Neural cell (in vitro differentiated cells): ENCODE measurements around the gene KASH5. TPM values are rescaled to one million over a fixed set of nuclear protein-coding genes. Genes with fewer than 3 reads are reported as not detected.

Experiments used
- H2AFZ ChIP-seq: fragments of 200-600, 300-800 bp; sonication (generic), shearing (Covaris generic); 2 replicates; pipeline ENCODE4 v1.6.0; 2014; ENCODE audit warnings: low read depth, mild to moderate bottlenecking, antibody characterized with exemption, low read length, moderate library complexity
- H3F3A ChIP-seq: fragments of 200-600 bp; shearing (Covaris generic); 2 replicates; pipeline ENCODE4 v1.6.1; 2016; ENCODE audit warnings: mild to moderate bottlenecking, moderate library complexity, mixed read lengths, antibody characterized with exemption, low read length; ENCODE audit not compliant: insufficient read depth, poor library complexity, severe bottlenecking
- H3K27ac ChIP-seq: fragments of 200-600, 300-800 bp; sonication (generic), shearing (Covaris generic); 2 replicates; pipeline ENCODE4 v1.5.1; 2014; ENCODE audit warnings: mild to moderate bottlenecking, low read length, moderate library complexity
- H3K27me3 ChIP-seq: fragments of 300-800, 200-600 bp; sonication (generic), shearing (Covaris generic); 2 replicates; pipeline ENCODE4 v1.6.0; 2014; ENCODE audit warnings: mild to moderate bottlenecking, low read depth, low read length, moderate library complexity; ENCODE audit not compliant: insufficient read depth
- H3K36me3 ChIP-seq: fragments of 300-800, 200-600 bp; sonication (generic), shearing (Covaris generic); 2 replicates; pipeline ENCODE4 v1.5.1; 2014; ENCODE audit warnings: mild to moderate bottlenecking, antibody characterized with exemption, low read length, moderate library complexity; ENCODE audit not compliant: insufficient read depth
- H3K4me2 ChIP-seq: fragments of 300-800, 200-600 bp; sonication (generic), shearing (Covaris generic); 2 replicates; pipeline ENCODE4 v1.6.0; 2014; ENCODE audit warnings: mild to moderate bottlenecking, low read length
- H3K4me3 ChIP-seq: fragments of 300-800, 200-600 bp; sonication (generic), shearing (Covaris generic); 2 replicates; pipeline ENCODE4 v1.5.1; 2014; ENCODE audit warnings: mild to moderate bottlenecking, low read length, moderate library complexity
- H3K79me2 ChIP-seq: fragments of 200-600 bp; shearing (Covaris generic); replicated peaks from 2 replicates; pipeline ENCODE4 v1.6.0; 2014; ENCODE audit warnings: mild to moderate bottlenecking, low read length, moderate library complexity; ENCODE audit not compliant: insufficient read depth
- H3K9ac ChIP-seq: fragments of 300-800, 200-600 bp; sonication (generic), shearing (Covaris generic); 2 replicates; pipeline ENCODE4 v1.6.1; 2016; ENCODE audit warnings: mild to moderate bottlenecking, low read length, mixed read lengths
- H3K9me2 ChIP-seq: fragments of 200-600 bp; shearing (Covaris generic); 2 replicates; pipeline ENCODE4 v1.6.1; 2016; ENCODE audit warnings: mild to moderate bottlenecking, low read length, mixed read lengths; ENCODE audit not compliant: insufficient read depth
- H3K9me3 ChIP-seq: fragments of 200-600, 300-800 bp; sonication (generic), shearing (Covaris generic); 2 replicates; pipeline ENCODE4 v1.6.1; 2016; ENCODE audit warnings: mild to moderate bottlenecking, mixed run types, low read length, moderate library complexity, mixed read lengths
- H4K20me1 ChIP-seq: fragments of 200-600 bp; shearing (Covaris generic); 2 replicates; pipeline ENCODE4 v1.6.1; 2016; ENCODE audit warnings: mild to moderate bottlenecking, mixed run types; ENCODE audit not compliant: insufficient read depth
- CTCF ChIP-seq: fragments of 450-650 bp; IDR thresholded peaks from 2 replicates; pipeline ENCODE4 v1.5.1; 2014; ENCODE audit warnings: antibody characterized with exemption, mild to moderate bottlenecking, moderate library complexity; ENCODE audit not compliant: poor library complexity, severe bottlenecking
- EP300 ChIP-seq: fragments of 450-650 bp; conservative IDR thresholded peaks from 2 replicates; pipeline ENCODE4 v1.6.1; 2014; ENCODE audit warnings: antibody characterized with exemption, mild to moderate bottlenecking, moderate library complexity; ENCODE audit not compliant: poor library complexity, severe bottlenecking
- EZH2 ChIP-seq: fragments of 200-600, 300-800 bp; shearing (Covaris generic), sonication (generic); IDR thresholded peaks from 2 replicates; pipeline ENCODE4 v1.6.1; 2014; ENCODE audit warnings: antibody characterized with exemption, low read length, borderline replicate concordance, mild to moderate bottlenecking; ENCODE audit not compliant: insufficient read depth, poor library complexity, severe bottlenecking
- MXI1 ChIP-seq: fragments of 450-650 bp; conservative IDR thresholded peaks from 2 replicates; pipeline ENCODE4 v1.6.1; 2014; ENCODE audit warnings: antibody characterized with exemption, mild to moderate bottlenecking; ENCODE audit not compliant: poor library complexity, severe bottlenecking
- POLR2AphosphoS5 ChIP-seq: IDR thresholded peaks from 2 replicates; pipeline ENCODE4 v1.6.1; 2012
- RAD21 ChIP-seq: fragments of 450-650 bp; conservative IDR thresholded peaks from 2 replicates; pipeline ENCODE4 v1.6.1; 2014; ENCODE audit warnings: antibody characterized with exemption, mild to moderate bottlenecking, moderate library complexity
- REST ChIP-seq: IDR thresholded peaks from 2 replicates; pipeline ENCODE4 v1.6.1; 2012; ENCODE audit warnings: borderline replicate concordance
- SMC3 ChIP-seq: fragments of 450-650 bp; conservative IDR thresholded peaks from 2 replicates; pipeline ENCODE4 v1.6.1; 2014; ENCODE audit warnings: antibody characterized with exemption, mild to moderate bottlenecking, moderate library complexity; ENCODE audit not compliant: poor library complexity
- TAF1 ChIP-seq: IDR thresholded peaks from 2 replicates; pipeline ENCODE4 v1.6.1; 2012; ENCODE audit warnings: low read depth
- polyA plus RNA-seq: library from polyadenylated mRNA; depleted of rRNA; stranded (reverse); fragments of >200 nt; gene quantifications from 2 replicates; pipeline ENCODE4 v1.2.3, GENCODE V29; 2014

The KASH5 gene
- polyA plus RNA-seq, 1 donor from 2014 or later, result 0.11 TPM

- peaks cover 79% of the 10 kb centered on the region for H3K27me3 ChIP-seq
- no peaks in the 10 kb centered on the region for H3K9me3 ChIP-seq
- H4K20me1 ChIP-seq, result no peaks in the 10 kb centered on the region
- no peak overlapping the region for H3K9ac ChIP-seq
- H3K36me3 ChIP-seq, result no peaks in the 10 kb centered on the region
- no peaks in the 10 kb centered on the region for H3K79me2 ChIP-seq
- no peaks in the 10 kb centered on the region for H3F3A ChIP-seq
- no peak overlapping the region for H2AFZ ChIP-seq
- H3K4me2 ChIP-seq, result no peak overlapping the region
- H3K9me2 ChIP-seq, result no peaks in the 10 kb centered on the region
- no peak overlapping the region for H3K27ac ChIP-seq
- TF ChIP-seq EZH2 (no peak), TAF1 (no peak), EP300 (no peak), CTCF (no peak), REST (no peak), SMC3 (no peak), MXI1 (no peak), RAD21 (no peak), POLR2AphosphoS5 (no peak)
- H3K4me3 ChIP-seq, result no peak overlapping the region
Measured at GRCh38 chr19:49438261-49438660, 50.2 kb downstream of the KASH5 start.

- no peaks in the 10 kb centered on the region for H3K79me2 ChIP-seq
- no peak overlapping the region for H2AFZ ChIP-seq
- no peak for TF ChIP-seq CTCF
- TF ChIP-seq EZH2, result no peak
- TF ChIP-seq MXI1, result no peak
- TF ChIP-seq SMC3, result no peak
- TF ChIP-seq EP300, result no peak
- no peak for TF ChIP-seq RAD21
- no peak for TF ChIP-seq POLR2AphosphoS5
- no peak for TF ChIP-seq TAF1
- no peak for TF ChIP-seq REST
- H3K36me3 ChIP-seq, result no peaks in the 10 kb centered on the region
- no peaks in the 10 kb centered on the region for H3K9me3 ChIP-seq
- no peak overlapping the region for H3K4me2 ChIP-seq
- no peaks in the 10 kb centered on the region for H3K9me2 ChIP-seq
- H3K27me3 ChIP-seq, result peaks cover 74% of the 10 kb centered on the region
- no peak overlapping the region for H3K27ac ChIP-seq
- no peak overlapping the region for H3K9ac ChIP-seq
- H3F3A ChIP-seq, result no peaks in the 10 kb centered on the region
- H3K4me3 ChIP-seq, result no peak overlapping the region
- H4K20me1 ChIP-seq, result no peaks in the 10 kb centered on the region
Measured at GRCh38 chr19:49439836-49440235, 51.8 kb downstream of the KASH5 start.
